ENCODE data around the gene RHOF. TPM values are rescaled to one million over a fixed set of nuclear protein-coding genes. Genes with fewer than 3 reads are reported as not detected.

Gene RHOF
- total and polyA plus RNA-seq, 4 donors = 0.97 to 7.0 (median 3.5) TPM

DNA sequence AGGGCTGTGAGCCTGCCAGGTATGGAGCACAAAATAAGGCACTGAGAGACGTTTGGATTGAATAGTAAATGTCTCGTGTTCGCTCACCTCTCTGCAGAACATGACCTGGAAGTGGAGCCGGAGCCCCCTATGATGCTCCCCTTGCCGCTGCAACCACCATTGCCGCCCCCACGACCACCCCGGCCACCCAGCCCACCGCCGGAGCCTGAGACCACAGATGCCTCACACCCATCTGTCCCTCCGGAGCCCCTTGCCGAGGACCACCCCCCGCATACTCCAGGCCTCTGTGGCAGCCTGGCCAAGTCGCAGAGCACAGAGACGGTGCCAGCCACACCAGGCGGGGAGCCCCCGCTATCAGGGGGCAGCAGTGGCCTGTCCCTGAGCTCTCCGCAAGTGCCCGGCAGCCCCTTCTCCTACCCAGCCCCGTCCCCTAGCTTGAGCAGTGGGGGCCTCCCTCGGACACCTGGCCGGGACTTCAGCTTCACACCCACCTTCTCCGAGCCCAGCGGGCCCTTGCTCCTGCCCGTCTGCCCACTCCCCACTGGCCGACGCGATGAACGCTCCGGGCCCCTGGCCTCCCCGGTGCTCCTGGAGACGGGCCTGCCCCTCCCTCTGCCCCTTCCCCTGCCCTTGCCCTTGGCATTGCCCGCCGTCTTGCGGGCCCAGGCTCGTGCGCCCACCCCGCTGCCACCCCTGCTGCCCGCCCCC lies 29.1 kb upstream of the RHOF start:
- Histone ChIP-seq H3K27me3 (ENCODE audit: control insufficient read depth in 4 of 4, insufficient read depth in 4 of 4, low read length in 3 of 4) (no peaks in the 10 kb centered on the region), H3K4me3 (ENCODE audit: low read depth in 1 of 3, low read length in 3 of 3) (no peak overlapping the region), H3K4me1 (ENCODE audit: control insufficient read depth in 4 of 4, insufficient read depth in 4 of 4, low read length in 3 of 4) (no peaks in the 10 kb centered on the region), H3K27ac (ENCODE audit: low read depth in 1 of 2, low read length in 2 of 2) (no peak overlapping the region), H3K9me3 (ENCODE audit: control insufficient read depth in 4 of 4, low read length in 3 of 4) (no peaks in the 10 kb centered on the region), H3K9ac (ENCODE audit: low read depth in 1 of 2, low read length in 2 of 2) (no peak overlapping the region), H3K36me3 (ENCODE audit: control insufficient read depth in 4 of 4, insufficient read depth in 3 of 4, low read depth in 1 of 4, low read length in 3 of 4) (peaks cover 33 to 68% (median 44%) of the 10 kb centered on the region in 4 donors)
- 92% methylated on average over 39 of the region's 39 CpGs for WGBS
- TF ChIP-seq TAF1 (conservative IDR thresholded peaks at IDR 0.05) = no peak
- TF ChIP-seq, protein P1, sequence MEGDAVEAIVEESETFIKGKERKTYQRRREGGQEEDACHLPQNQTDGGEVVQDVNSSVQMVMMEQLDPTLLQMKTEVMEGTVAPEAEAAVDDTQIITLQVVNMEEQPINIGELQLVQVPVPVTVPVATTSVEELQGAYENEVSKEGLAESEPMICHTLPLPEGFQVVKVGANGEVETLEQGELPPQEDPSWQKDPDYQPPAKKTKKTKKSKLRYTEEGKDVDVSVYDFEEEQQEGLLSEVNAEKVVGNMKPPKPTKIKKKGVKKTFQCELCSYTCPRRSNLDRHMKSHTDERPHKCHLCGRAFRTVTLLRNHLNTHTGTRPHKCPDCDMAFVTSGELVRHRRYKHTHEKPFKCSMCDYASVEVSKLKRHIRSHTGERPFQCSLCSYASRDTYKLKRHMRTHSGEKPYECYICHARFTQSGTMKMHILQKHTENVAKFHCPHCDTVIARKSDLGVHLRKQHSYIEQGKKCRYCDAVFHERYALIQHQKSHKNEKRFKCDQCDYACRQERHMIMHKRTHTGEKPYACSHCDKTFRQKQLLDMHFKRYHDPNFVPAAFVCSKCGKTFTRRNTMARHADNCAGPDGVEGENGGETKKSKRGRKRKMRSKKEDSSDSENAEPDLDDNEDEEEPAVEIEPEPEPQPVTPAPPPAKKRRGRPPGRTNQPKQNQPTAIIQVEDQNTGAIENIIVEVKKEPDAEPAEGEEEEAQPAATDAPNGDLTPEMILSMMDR (IDR thresholded peaks at IDR 0.05; ENCODE audit: low read depth, low read length, missing input control) = no peak
- no peak for DNase-seq (ENCODE audit: low spot score)

DNA sequence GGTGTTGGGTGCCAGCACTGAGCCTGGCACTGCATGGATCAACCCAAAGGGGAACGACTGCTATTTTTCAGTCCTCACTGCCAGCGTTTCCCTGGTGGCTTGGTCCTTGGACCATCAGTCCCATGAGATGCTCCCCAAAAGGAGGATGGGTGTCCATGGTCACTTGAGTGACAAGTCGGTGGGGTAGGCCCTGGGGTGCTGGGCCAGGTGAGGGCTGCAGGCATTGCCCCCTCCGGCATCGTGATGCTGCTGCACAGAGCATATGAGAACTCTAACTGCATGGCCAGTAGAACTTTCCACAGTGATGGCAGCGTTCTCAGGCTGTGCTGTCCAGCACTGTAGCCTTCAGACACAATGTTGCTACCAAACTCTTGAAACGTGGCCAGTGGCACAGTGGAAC lies 26.6 kb upstream of the RHOF start:
- no peak for DNase-seq (ENCODE audit: low spot score)
- TF ChIP-seq, protein P2, sequence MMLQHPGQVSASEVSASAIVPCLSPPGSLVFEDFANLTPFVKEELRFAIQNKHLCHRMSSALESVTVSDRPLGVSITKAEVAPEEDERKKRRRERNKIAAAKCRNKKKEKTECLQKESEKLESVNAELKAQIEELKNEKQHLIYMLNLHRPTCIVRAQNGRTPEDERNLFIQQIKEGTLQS (IDR thresholded peaks at IDR 0.05) = no peak
- no peak for TF ChIP-seq FOXA1 (IDR thresholded peaks at IDR 0.05)
- TF ChIP-seq, protein P3, sequence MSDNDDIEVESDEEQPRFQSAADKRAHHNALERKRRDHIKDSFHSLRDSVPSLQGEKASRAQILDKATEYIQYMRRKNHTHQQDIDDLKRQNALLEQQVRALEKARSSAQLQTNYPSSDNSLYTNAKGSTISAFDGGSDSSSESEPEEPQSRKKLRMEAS (IDR thresholded peaks at IDR 0.05) = no peak
- no peak for TF ChIP-seq YY1 (IDR thresholded peaks at IDR 0.05)
- TF ChIP-seq, protein P1 (IDR thresholded peaks at IDR 0.05; ENCODE audit: low read depth, low read length, missing input control) = no peak
- TF ChIP-seq TAF1 (conservative IDR thresholded peaks at IDR 0.05) = no peak
- TF ChIP-seq NR2F2 (IDR thresholded peaks at IDR 0.05) = no peak
- TF ChIP-seq, protein P4, sequence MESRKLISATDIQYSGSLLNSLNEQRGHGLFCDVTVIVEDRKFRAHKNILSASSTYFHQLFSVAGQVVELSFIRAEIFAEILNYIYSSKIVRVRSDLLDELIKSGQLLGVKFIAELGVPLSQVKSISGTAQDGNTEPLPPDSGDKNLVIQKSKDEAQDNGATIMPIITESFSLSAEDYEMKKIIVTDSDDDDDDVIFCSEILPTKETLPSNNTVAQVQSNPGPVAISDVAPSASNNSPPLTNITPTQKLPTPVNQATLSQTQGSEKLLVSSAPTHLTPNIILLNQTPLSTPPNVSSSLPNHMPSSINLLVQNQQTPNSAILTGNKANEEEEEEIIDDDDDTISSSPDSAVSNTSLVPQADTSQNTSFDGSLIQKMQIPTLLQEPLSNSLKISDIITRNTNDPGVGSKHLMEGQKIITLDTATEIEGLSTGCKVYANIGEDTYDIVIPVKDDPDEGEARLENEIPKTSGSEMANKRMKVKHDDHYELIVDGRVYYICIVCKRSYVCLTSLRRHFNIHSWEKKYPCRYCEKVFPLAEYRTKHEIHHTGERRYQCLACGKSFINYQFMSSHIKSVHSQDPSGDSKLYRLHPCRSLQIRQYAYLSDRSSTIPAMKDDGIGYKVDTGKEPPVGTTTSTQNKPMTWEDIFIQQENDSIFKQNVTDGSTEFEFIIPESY (IDR thresholded peaks at IDR 0.05) = no peak
- Histone ChIP-seq H3K27me3 (ENCODE audit: control insufficient read depth in 4 of 4, insufficient read depth in 4 of 4, low read length in 3 of 4) (no peaks in the 10 kb centered on the region), H3K27ac (ENCODE audit: low read depth in 1 of 2, low read length in 2 of 2) (no peak overlapping the region), H3K4me3 (ENCODE audit: low read depth in 1 of 3, low read length in 3 of 3) (no peak overlapping the region), H3K9me3 (ENCODE audit: control insufficient read depth in 4 of 4, low read length in 3 of 4) (no peaks in the 10 kb centered on the region), H3K36me3 (ENCODE audit: control insufficient read depth in 4 of 4, insufficient read depth in 3 of 4, low read depth in 1 of 4, low read length in 3 of 4) (peaks cover 33 to 74% (median 53%) of the 10 kb centered on the region in 4 donors), H3K9ac (ENCODE audit: low read depth in 1 of 2, low read length in 2 of 2) (no peak overlapping the region), H3K4me1 (ENCODE audit: control insufficient read depth in 4 of 4, insufficient read depth in 4 of 4, low read length in 3 of 4) (no peaks in the 10 kb centered on the region)
- WGBS = 90% methylated on average over 7 of the region's 7 CpGs
